Trophoblast cell (in vitro differentiated cells and primary cell): ENCODE measurements around the gene CYTH3.

Experiments
- DNase-seq, 2 donors: peaks; one replicate each; pipeline ENCODE4 v3.0.0-alpha.2; 2016
- H2AFZ ChIP-seq: 2 replicates; pipeline ENCODE4 v1.6.1; 2013; ENCODE audit warnings: low read length, moderate library complexity, mild to moderate bottlenecking; ENCODE audit not compliant: insufficient read depth, poor library complexity
- H2AK5ac ChIP-seq: 2 replicates; pipeline ENCODE4 v1.6.1; 2013; ENCODE audit warnings: mild to moderate bottlenecking, low read length
- H2BK120ac ChIP-seq: 2 replicates; pipeline ENCODE4 v1.6.1; 2013; ENCODE audit warnings: low read length, mild to moderate bottlenecking, moderate library complexity; ENCODE audit not compliant: insufficient read depth, poor library complexity
- H2BK12ac ChIP-seq: 2 replicates; pipeline ENCODE4 v1.6.1; 2013; ENCODE audit warnings: mild to moderate bottlenecking, low read length, moderate library complexity
- H2BK5ac ChIP-seq: 2 replicates; pipeline ENCODE4 v1.6.1; 2013; ENCODE audit warnings: low read length, low read depth, moderate library complexity, mild to moderate bottlenecking; ENCODE audit not compliant: poor library complexity
- H3K14ac ChIP-seq: 2 replicates; pipeline ENCODE4 v1.6.1; 2013; ENCODE audit warnings: mild to moderate bottlenecking, low read length
- H3K18ac ChIP-seq: 2 replicates; pipeline ENCODE4 v1.6.1; 2013; ENCODE audit warnings: mild to moderate bottlenecking, low read length
- H3K23ac ChIP-seq: 2 replicates; pipeline ENCODE4 v1.6.1; 2013; ENCODE audit warnings: low read length
- H3K27ac ChIP-seq: 2 replicates; pipeline ENCODE4 v1.5.1; 2013; ENCODE audit warnings: low read depth, mild to moderate bottlenecking, inconsistent platforms, low read length, moderate library complexity
- H3K27me3 ChIP-seq: 2 replicates; pipeline ENCODE4 v1.6.1; 2013; ENCODE audit warnings: inconsistent platforms, mild to moderate bottlenecking, low read length, moderate library complexity; ENCODE audit not compliant: insufficient read depth
- H3K36me3 ChIP-seq, 2 experiments: 1 replicate in 1 of 2; 2 replicates in 1 of 2; pipeline ENCODE4 v1.6.1; 2013; ENCODE audit warnings: low read length in 2 of 2, mild to moderate bottlenecking in 2 of 2, moderate library complexity in 1 of 2; ENCODE audit not compliant: insufficient read depth in 2 of 2, control insufficient read depth in 1 of 2
- H3K4ac ChIP-seq: 2 replicates; pipeline ENCODE4 v1.6.1; 2013; ENCODE audit warnings: low read depth, mild to moderate bottlenecking, low read length, moderate library complexity
- H3K4me1 ChIP-seq, 2 experiments: 1 replicate in 1 of 2; 2 replicates in 1 of 2; pipeline ENCODE4 v1.6.1; 2013; ENCODE audit warnings: low read length in 2 of 2, mild to moderate bottlenecking in 2 of 2, moderate library complexity in 1 of 2; ENCODE audit not compliant: insufficient read depth in 2 of 2, control insufficient read depth in 1 of 2
- H3K4me2 ChIP-seq: 2 replicates; pipeline ENCODE4 v1.6.1; 2013; ENCODE audit warnings: inconsistent platforms, mild to moderate bottlenecking, low read length, moderate library complexity
- H3K4me3 ChIP-seq: 2 replicates; pipeline ENCODE4 v1.5.1; 2013; ENCODE audit warnings: mild to moderate bottlenecking, low read depth, low read length, inconsistent platforms
- H3K79me1 ChIP-seq: one replicate; pipeline ENCODE4 v1.6.1; 2013; ENCODE audit warnings: low read length
- H3K79me2 ChIP-seq: 2 replicates; pipeline ENCODE4 v1.6.1; 2013; ENCODE audit warnings: low read length, mild to moderate bottlenecking; ENCODE audit not compliant: control insufficient read depth, insufficient read depth, poor library complexity
- H3K9ac ChIP-seq: 2 replicates; pipeline ENCODE4 v1.6.1; 2013; ENCODE audit warnings: mild to moderate bottlenecking, low read length
- H3K9me3 ChIP-seq: 2 replicates; pipeline ENCODE4 v1.6.1; 2013; ENCODE audit warnings: low read depth, mild to moderate bottlenecking, control low read depth, inconsistent platforms, low read length; ENCODE audit not compliant: insufficient read depth
- H4K12ac ChIP-seq: 2 replicates; pipeline ENCODE4 v1.6.1; 2013; ENCODE audit warnings: low read depth, mild to moderate bottlenecking, low read length, moderate library complexity
- H4K8ac ChIP-seq: 2 replicates; pipeline ENCODE4 v1.6.1; 2013; ENCODE audit warnings: low read depth, mild to moderate bottlenecking, low read length, moderate library complexity
- H4K91ac ChIP-seq: one replicate; pipeline ENCODE4 v1.6.1; 2013; ENCODE audit warnings: low read depth, mild to moderate bottlenecking, low read length, moderate library complexity
- WGBS: extraction: QIAGEN DNeasy Blood & Tissue Kit; methylation state at CpG from one replicate; pipeline ENCODE4 v1.1.7; 2013; ENCODE audit warnings: missing lambda C conversion rate; ENCODE audit not compliant: insufficient read length, insufficient coverage; ENCODE audit errors: extremely low coverage; 5-methylcytosine and 5-hydroxymethylcytosine counted together

The CYTH3 gene

DNA sequence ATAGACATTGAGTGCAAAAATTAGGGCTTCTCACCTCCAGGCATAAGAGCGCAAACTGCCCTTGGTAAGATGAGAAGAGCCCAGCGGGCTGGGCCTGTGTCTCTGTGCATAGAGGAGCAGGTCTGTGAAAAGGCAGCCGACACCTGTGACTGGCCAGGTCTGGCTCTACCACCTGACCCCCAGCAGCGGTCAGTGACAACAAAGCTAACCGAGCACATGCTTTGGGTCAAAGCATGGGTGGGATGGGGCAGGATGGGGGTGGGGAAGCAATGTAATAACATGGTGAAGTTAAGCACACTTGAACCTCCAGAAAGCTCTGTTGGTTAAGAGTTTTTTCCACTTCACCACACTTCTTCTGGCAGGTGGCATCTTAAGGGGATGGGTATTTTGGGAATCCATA is 29.3 kb downstream of the CYTH3 start:
- H3K4me2 ChIP-seq, result no peak overlapping the region
- no peak overlapping the region for H2AK5ac ChIP-seq
- no peak overlapping the region for H2BK5ac ChIP-seq
- no peak overlapping the region for H2BK120ac ChIP-seq
- no peaks in the 10 kb centered on the region for H3K79me1 ChIP-seq
- no peak overlapping the region for H4K12ac ChIP-seq
- H3K18ac ChIP-seq, result no peak overlapping the region
- no peak overlapping the region for H2BK12ac ChIP-seq
- no peak overlapping the region for H3K23ac ChIP-seq
- H3K36me3 ChIP-seq, result no peaks in the 10 kb centered on the region
- H4K8ac ChIP-seq, result no peak overlapping the region
- H3K4me3 ChIP-seq, result no peak overlapping the region
- no peaks in the 10 kb centered on the region for H3K9me3 ChIP-seq
- H3K4ac ChIP-seq, result no peak overlapping the region
- no peak overlapping the region for H3K9ac ChIP-seq
- no peak overlapping the region for H4K91ac ChIP-seq
- H3K4me1 ChIP-seq, result peaks cover 0 to 1% of the 10 kb centered on the region in 2 experiments
- no CpG with 5 or more reads among the region's 5 CpGs for WGBS
- H3K27ac ChIP-seq, result no peak overlapping the region
- H3K14ac ChIP-seq, result no peak overlapping the region
- no peak overlapping the region for H2AFZ ChIP-seq
- DNase-seq, result no peak
- no peaks in the 10 kb centered on the region for H3K79me2 ChIP-seq
- H3K27me3 ChIP-seq, result no peaks in the 10 kb centered on the region

DNA sequence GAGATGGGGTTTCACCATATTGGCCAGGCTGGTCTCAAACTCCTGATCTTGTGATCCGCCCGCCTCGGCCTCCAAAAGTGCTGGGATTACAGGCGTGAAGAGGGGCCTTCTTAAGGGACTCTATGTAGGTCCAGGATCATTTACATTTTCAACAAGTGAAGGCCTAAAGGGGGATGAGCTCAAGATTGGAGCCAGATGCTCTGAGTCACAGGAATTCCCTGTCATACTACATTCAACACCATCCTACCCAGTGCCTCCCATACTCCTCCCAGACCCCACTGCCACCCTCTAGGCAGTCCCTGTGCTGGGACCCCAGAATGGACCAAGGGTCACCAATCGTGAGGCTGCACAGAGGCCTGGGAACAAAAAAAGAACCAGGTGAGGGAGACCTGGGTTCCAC is 29.9 kb downstream of the CYTH3 start:
- no peak overlapping the region for H2AFZ ChIP-seq
- H2BK120ac ChIP-seq, result no peak overlapping the region
- no peak overlapping the region for H3K18ac ChIP-seq
- no peak overlapping the region for H4K8ac ChIP-seq
- no peak overlapping the region for H4K91ac ChIP-seq
- H3K4me2 ChIP-seq, result no peak overlapping the region
- DNase-seq, result no peak
- H2BK12ac ChIP-seq, result no peak overlapping the region
- H3K4ac ChIP-seq, result no peak overlapping the region
- H3K27ac ChIP-seq, result no peak overlapping the region
- H3K36me3 ChIP-seq, result no peaks in the 10 kb centered on the region
- H3K9me3 ChIP-seq, result no peaks in the 10 kb centered on the region
- no peak overlapping the region for H3K4me3 ChIP-seq
- peaks cover 0 to 1% of the 10 kb centered on the region in 2 experiments for H3K4me1 ChIP-seq
- WGBS, result no CpG with 5 or more reads among the region's 5 CpGs
- no peak overlapping the region for H4K12ac ChIP-seq
- no peak overlapping the region for H2AK5ac ChIP-seq
- H3K79me2 ChIP-seq, result no peaks in the 10 kb centered on the region
- no peak overlapping the region for H3K14ac ChIP-seq
- no peak overlapping the region for H2BK5ac ChIP-seq
- H3K79me1 ChIP-seq, result no peaks in the 10 kb centered on the region
- H3K23ac ChIP-seq, result no peak overlapping the region
- no peak overlapping the region for H3K9ac ChIP-seq
- H3K27me3 ChIP-seq, result no peaks in the 10 kb centered on the region

DNA sequence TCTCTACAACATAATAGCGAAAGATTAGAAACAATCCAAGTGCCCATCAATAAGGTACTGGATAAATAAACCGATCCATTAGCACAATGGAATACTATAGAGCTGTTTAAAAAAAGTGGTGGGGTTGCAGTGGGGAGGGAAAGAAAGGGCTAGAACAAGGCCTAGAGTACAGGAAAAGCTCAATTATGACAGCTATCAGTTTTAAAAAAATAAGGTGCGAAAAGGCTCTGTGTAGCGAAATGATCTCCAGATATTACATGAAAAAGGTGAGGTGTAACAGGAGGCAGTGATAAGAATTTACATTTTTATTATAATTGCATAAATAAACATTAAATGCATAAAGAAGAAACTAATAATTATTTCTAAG is 30.8 kb downstream of the CYTH3 start:
- Histone ChIP-seq H3K9me3 (no peaks in the 10 kb centered on the region), H3K4ac (no peak overlapping the region), H3K4me2 (no peak overlapping the region), H3K27ac (no peak overlapping the region), H3K14ac (no peak overlapping the region), H3K79me1 (no peaks in the 10 kb centered on the region), H3K18ac (no peak overlapping the region), H3K4me3 (no peak overlapping the region), H3K36me3 (no peaks in the 10 kb centered on the region), H3K23ac (no peak overlapping the region), H3K27me3 (no peaks in the 10 kb centered on the region), H4K12ac (no peak overlapping the region), H2BK120ac (no peak overlapping the region), H2BK5ac (no peak overlapping the region), H2AFZ (no peak overlapping the region), H4K8ac (no peak overlapping the region), H2BK12ac (no peak overlapping the region), H2AK5ac (no peak overlapping the region), H4K91ac (no peak overlapping the region), H3K4me1 (peaks cover 0 to 1% of the 10 kb centered on the region in 2 experiments), H3K79me2 (no peaks in the 10 kb centered on the region), H3K9ac (no peak overlapping the region)
- WGBS, result no CpG with 5 or more reads among the region's 4 CpGs
- no peak for DNase-seq

DNA sequence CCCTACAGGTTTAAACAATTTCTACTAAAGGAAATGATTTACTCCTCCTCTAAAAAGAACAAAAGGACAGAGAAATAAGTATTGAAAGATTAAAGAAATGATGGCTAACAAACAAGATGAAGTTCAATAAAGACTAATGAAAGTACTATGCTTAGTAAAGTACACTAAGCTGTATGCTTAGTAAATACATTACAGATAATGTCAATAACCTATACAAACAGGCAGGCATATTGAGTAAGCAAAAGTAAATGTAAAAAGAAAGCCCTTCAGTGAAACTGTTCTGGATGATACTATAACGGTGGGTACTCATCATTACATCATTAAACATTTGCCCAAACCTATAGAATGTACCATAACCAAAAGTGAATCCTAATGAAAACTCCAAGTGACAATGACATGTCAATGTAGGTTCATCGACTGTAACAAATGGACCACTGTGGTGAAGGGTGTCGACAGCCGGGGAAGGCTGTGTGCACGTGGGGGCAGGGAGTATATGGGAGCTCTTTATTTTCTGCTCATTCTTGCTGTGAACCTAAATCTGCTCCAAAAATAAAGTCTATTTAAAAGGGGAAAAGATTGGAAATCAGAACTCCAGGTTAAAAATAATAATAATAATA is 34.0 kb downstream of the CYTH3 start:
- no peak overlapping the region for H2BK5ac ChIP-seq

More for the DNA sequence above, 34.0 kb downstream of the CYTH3 start:
- H3K9me3 ChIP-seq, result peaks cover 2% of the 10 kb centered on the region
- H4K12ac ChIP-seq, result no peak overlapping the region
- H2AFZ ChIP-seq, result no peak overlapping the region
- no peak for DNase-seq
- no peak overlapping the region for H3K9ac ChIP-seq
- no peak overlapping the region for H4K91ac ChIP-seq
- no peaks in the 10 kb centered on the region for H3K27me3 ChIP-seq
- H3K18ac ChIP-seq, result no peak overlapping the region
- no peaks in the 10 kb centered on the region for H3K79me2 ChIP-seq
- no peak overlapping the region for H2BK120ac ChIP-seq
- H3K4me2 ChIP-seq, result no peak overlapping the region
- H3K4ac ChIP-seq, result no peak overlapping the region
- H2AK5ac ChIP-seq, result no peak overlapping the region
- no peak overlapping the region for H3K27ac ChIP-seq
- peaks cover 0 to 1% of the 10 kb centered on the region in 2 experiments for H3K4me1 ChIP-seq
- no peaks in the 10 kb centered on the region for H3K79me1 ChIP-seq
- no peak overlapping the region for H3K23ac ChIP-seq
- H3K4me3 ChIP-seq, result no peak overlapping the region
- WGBS, result no CpG with 5 or more reads among the region's 5 CpGs
- H2BK12ac ChIP-seq, result no peak overlapping the region
- H3K36me3 ChIP-seq, result no peaks in the 10 kb centered on the region
- H3K14ac ChIP-seq, result no peak overlapping the region
- H4K8ac ChIP-seq, result no peak overlapping the region
